Right ventricle myocardium superior (tissue), 1 donor: ENCODE measurements around the gene KRIT1. TPM values are rescaled to one million over a fixed set of nuclear protein-coding genes. Genes with fewer than 3 reads are reported as not detected.

Experiments
- ATAC-seq: fragments of 200-7000 bp; cut with Tn5 transposase; one replicate; pipeline ENCODE4 v1.9.1; 2020; ENCODE audit warnings: mild to moderate bottlenecking; ENCODE audit not compliant: poor library complexity
- DNase-seq: peaks from one replicate; pipeline ENCODE4 v3.0.0-alpha.2; 2020
- intact Hi-C: fragments of 100-400 bp; cut with DNase I; formaldehyde crosslinking; loops from one replicate; pipeline ENCODE4 v1.11.2; 2022
- long read RNA-seq: library from polyadenylated mRNA; unstranded; transcript quantifications from one replicate; pipeline ENCODE4 v2.0.0, GENCODE V29; 2021
- total RNA-seq: library from RNA; stranded (reverse); fragmentation: NEBNext Ultra II Directional; extraction: Animal tissue kit (Norgen Biotek cat#: 25700); gene quantifications from one replicate; pipeline ENCODE4 v1.2.1, GENCODE V29; 2021
- donor health status: DM: no; HTN: yes; CAD: no; lungs with severe emphysema.

KRIT1 gene
- total RNA-seq = 26.4 TPM
- long read RNA-seq, full-length matches to known transcripts = 2 of 23 reads
- long read RNA-seq, partial matches to known transcripts = 4 of 23 reads
- long read RNA-seq, other reads (novel, unspliced or antisense) = 17 of 23 reads

DNA sequence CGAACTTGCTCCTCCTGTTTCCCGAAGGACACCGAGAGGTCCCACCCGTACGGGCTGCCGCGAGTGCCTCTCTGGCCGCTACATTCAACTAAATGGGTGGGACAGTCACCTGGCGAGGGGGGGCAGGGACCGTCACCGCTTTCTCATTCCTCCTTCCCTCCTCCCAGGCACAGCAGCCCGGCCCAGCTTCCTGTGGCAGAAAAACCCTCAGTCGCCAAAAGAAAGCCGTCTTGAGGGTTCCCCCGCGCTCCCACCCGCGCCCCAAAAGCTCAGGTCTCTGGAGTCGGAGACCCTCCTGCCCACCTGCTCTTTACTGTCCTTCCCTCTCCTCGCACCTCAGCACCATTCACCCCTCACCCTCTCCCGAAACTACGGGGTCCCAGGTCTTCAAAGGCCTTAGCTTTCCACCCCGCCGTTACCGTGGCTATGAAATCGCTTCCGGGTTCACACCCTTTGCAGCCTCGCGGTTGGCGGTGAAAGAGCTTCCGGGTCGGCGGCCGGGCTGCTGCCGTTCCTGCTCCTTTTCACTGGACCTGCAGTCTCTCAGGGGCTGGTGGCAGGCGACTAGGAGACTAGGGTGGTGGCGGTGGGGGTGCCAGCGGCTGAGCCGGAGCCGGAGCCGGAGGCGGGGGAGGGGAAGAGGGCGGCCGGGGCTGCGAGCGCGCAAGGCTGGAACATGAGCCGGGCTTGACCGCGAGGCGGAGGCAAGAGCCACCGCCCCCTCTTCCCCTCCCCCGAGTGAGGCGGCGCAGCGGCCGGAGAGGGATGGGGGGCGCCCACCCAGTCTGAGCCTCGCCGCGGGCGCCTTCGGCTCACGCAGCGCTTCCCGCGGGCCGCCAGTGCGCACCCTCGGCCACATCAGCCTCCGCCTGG lies at the start of gene KRIT1, which contains the start of gene ANKIB1:
Gene KRIT1, minus strand, starts transcription at position 428 of the 873 bp plus-strand sequence. CDS start 3,779 bp downstream, outside the sequence.
Gene ANKIB1, plus strand, starts transcription at position 488 of the 873 bp plus-strand sequence. CDS start 49,005 bp downstream, outside the sequence.
- DNase-seq = peak; percentile 91
- peak; percentile 97 for ATAC-seq
- intact Hi-C loops = loop anchor here (2.0 kb wide), 1 partner anchor 201 kb away; the partner anchor contains the start of gene GATAD1

DNA sequence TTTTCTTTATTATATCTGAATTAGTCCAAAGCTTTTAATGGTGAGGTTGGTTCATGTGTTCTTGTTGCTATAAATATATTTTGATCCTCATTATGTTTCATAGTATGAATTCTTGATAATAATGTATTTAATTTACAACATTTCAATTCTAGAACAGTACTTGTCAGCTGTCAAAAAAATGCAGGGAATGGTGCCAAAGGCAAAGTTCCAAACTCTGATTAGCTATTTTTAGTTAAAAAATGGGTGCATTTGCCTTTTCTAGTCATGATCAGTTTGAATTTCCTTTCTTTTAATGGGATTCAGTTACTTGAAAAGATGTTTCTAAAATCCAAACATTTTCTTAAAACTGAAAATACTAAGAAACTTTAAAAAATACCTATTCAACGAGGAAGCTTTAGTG lies 49.7 kb upstream of the KRIT1 start:
- DNase-seq (no peak), ATAC-seq (no peak)
- intact Hi-C loops = no loop called here

DNA sequence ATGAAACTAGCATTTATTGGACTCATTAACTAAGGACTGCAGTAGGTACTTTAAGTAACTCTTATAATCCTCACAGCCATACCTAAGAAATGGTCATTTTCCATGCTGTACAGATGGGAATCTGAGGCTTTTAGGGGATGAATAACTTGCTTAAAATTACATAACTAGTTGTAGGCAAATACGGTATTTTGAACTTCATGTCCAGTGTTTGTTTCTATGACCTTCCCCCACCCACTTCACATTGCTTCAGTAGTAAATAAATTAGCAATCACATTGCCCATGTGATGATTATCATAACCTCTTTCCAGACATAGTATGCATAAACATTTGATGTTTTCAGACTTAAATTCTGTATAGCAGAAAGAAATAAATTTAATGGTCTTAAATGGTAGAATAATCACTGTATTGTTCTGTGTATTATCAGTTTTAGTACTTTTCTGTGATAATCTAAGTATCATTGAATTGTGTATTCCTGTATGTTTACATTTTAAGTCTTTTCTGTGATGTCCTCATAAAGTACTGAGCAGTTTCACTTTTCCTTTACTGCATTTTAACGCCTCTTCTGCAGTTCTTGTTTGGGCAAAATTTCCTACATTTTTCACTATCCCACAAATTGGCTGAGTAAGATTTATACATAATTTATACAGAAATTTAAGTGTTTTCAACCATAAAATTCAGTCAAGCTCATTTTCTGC lies 48.3 kb upstream of the KRIT1 start:
- DNase-seq (no peak), ATAC-seq (peak; percentile 41)
- intact Hi-C loops = no loop called here

DNA sequence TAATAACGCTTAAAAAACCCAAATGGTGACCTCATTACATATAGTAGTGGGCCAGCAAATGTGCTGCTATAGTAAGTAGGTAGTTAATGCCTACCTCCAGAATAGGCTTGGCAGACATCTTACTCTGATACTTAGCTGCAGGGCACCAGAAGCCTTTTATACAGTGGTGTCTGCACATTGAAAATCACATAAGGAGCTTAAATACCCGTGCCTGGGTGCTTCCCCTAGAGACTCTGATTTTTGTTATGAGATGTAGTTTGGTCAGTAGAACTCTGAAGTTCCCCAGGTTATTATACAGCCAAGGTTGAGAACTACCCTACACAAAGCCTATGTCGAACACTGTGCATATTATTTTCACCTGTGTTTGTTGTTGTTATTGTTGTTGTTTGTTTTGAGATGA lies 47.3 kb upstream of the KRIT1 start:
- peak; percentile 26 for ATAC-seq
- no peak for DNase-seq
- intact Hi-C loops = no loop called here

DNA sequence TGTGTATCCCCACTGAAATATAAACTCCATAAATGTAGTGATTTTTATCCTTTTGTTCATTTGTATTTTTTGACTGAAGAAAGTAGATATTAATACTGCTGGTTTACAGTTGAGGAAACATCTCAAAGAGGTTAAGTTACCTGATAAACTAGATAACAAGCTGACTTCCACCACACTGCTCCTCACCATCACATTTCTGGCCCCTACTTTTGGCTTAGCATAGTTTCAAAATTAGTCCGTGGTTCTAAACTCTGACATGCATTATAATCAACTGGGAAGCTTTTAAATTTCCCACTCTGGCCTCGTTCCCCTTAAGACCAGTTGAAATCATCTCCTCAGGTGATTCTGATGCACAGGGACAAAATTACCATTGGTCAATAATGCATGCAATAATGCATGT lies 43.6 kb upstream of the KRIT1 start:
- ATAC-seq (no peak), DNase-seq (no peak)
- intact Hi-C loops = no loop called here

DNA sequence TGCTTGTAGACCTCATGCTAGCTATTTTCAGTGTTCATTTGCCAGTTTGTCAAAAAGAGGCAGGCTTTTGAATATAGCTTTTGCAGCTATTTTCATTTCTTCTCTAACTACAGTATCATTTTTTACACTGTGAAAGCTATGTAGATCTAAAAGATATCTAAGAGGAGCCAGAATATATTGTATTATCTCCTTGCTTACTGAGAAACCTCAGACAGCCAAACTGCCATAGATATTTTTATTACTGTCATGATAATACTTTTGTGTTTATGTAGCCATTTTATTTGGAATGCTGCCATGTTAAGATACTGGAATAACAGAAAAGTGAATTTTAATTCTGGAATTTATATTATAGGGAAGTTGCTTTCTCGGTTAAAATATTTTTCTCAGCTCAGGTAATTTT lies 37.2 kb upstream of the KRIT1 start:
- intact Hi-C loops = no loop called here

DNA sequence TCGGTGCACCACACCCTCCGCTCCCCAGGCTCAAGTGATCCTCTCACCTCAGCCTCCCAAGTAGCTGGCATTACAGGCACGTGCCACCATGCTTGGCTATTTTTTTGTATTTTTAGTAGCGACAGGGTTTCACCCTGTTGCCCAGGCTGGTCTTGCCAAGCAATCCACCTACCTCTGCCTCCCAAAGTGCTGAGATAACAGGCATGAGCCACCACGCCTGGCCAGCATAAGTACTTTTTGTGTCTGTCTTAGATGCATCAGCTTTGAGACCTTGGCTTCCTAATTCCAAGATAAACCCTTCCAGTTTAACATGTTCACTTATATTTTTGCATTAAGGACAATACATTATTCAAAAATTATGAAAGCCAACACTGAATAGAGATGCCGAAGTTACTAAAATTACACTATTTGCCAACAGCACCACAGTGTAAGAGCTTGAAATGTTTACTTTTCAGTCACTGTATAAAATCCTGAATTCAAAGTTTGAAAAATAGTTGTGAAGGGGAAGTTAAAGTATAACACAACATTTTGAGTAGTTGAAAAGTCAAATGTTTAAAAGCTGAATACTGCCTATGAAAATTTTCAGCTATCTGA lies 36.6 kb upstream of the KRIT1 start:
- DNase-seq (no peak), ATAC-seq (no peak)
- intact Hi-C loops = no loop called here

More for the DNA sequence above, 37.2 kb upstream of the KRIT1 start:
- ATAC-seq (no peak), DNase-seq (no peak)

DNA sequence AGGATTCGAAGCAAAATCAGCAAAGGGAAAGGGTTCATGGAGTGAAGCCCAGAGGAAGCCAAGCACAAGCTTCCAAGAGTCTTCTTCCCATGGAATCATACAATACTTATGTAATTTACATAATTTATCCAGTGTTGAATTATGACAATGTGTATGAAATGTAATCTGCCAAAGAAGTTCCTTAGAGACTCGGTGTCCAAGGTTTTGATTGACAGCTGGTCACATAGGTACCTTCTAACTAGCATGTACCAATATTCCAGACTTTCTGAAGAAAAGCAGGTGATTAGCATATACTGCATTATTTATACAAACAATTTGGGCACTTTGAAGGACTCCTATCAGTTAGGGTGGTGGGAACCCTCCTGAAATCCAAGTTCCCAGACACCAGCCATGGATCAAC lies 35.3 kb upstream of the KRIT1 start:
- intact Hi-C loops = no loop called here

DNA sequence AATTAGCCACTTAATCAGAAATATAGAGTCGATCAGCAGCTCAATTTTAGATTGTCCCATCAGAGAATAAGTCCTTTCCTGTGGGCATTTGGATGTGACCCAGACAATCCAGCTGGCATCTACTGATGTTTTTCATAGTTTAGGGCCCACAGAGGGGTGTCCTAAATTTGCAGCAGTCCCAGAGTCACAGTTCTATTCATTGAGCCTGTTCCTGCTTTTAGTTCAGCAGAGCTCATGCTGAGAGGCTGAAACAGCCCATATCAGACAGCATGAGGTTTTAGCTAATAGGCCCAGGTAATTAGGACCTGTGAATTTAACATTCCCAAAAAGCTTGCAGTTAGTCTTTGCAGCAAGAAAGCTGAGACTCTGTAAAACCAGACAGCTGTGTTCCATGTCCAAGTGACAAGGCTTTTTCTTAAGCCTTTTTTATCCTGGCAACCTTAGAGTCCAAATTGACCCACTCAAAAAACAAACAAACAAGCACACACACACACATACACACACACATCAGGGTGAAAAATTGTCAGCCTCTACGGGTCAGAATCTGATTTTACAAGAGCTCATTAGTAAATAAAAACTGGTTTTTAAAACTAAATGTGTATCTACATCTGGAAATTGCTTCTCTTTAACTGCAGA lies 33.8 kb upstream of the KRIT1 start:
- ATAC-seq (no peak), DNase-seq (no peak)
- intact Hi-C loops = no loop called here

More for the DNA sequence above, 35.3 kb upstream of the KRIT1 start:
- ATAC-seq (no peak), DNase-seq (no peak)

DNA sequence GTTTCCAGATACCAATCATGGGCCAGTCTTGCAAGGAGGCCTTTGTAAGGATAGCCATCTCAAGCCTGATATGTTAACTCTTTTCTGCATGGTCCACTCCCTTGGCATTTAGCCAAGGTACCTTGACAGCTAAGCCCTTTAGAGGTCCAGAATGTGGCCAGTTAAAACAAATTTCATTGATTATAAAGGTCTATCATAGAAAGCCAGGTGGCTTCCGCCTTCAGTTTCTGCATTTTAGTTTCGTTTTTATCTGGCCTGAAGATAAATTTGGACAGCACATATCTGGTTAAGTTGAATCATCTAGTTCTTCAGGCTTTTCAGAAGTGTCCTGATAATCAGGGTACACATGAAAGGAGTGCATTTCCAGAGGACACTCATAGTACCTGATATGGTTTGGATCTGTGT lies 30.7 kb upstream of the KRIT1 start:
- no peak for DNase-seq
- no peak for ATAC-seq

DNA sequence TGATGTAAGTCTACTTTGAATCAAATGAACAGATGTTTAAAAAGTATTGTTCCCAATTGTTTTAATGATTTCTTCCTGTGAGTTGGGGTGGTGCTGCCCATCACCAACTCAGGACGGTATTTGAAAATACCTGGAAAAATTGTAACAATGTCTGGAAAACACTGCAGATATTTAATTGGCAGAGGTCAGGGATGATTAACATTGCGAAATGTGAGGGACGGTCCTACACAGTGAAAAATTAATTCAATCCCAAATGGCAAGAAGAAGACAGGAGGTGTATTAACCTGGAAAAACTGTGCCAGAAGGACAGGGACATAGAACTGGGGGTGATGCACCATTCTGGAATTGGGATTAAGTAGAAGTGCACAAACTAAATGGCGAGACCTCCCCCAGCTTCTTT lies 29.6 kb upstream of the KRIT1 start:
- DNase-seq (no peak), ATAC-seq (no peak)
- intact Hi-C loops = no loop called here

More for the DNA sequence above, 30.7 kb upstream of the KRIT1 start:
- intact Hi-C loops = no loop called here

DNA sequence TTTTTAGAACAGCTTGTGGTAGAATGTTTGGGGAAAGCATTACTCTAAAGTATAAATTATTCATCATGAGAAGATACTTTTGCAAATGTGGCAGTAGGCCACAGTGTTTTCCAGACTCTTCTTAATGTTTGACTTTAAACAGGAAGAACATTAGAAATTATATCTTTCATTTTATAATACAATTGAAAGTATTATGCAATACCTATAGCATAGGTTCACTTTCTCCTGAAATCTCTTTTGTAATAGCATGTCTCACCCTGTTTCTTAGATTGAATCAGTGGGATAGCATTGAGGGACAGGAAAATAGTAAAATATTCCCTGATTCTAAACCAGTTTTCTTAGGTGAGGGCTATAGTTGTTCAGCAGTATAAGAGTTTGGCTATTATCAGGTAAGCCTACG lies 23.2 kb upstream of the KRIT1 start:
- intact Hi-C loops = no loop called here
- DNase-seq (no peak), ATAC-seq (no peak)

DNA sequence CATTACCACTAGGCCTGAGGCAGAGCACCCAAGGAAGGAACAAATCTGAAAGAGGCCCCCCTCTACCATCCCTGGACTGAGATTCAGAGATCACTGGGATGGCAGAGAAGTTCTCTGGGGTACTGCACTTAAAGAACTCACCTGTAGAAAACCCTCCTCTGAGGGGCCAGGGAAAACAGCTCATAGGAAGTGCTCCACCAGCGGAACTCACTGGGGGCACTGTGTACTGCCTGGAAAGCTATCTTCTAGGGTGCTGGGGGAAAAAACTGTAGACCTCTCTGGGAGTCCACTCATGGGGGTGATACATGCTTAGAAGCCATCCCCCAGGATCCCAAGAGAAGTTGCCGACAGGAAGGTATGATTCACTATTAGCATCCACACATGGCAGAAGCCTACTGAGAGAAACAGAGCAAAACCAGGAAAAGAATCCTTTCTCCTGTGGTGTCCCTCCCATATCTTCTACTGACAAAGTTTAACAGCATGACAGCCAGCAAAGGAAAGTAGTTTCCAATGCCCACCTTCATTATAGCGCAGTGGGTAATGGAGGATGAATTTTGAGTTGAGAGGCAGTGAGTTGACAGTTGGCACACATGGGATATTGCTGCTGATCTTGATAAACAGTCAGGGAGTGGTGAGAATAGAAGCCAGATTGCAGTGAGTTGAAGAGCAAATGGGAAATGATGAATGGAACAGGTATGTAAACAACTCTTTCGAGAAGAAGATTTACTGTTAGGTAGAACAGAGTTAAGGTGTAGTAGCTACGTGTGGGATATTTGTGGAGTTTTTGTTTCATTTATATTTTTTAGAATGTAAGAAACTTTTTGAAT lies 20.9 kb upstream of the KRIT1 start:
- intact Hi-C loops = no loop called here
- no peak for DNase-seq

DNA sequence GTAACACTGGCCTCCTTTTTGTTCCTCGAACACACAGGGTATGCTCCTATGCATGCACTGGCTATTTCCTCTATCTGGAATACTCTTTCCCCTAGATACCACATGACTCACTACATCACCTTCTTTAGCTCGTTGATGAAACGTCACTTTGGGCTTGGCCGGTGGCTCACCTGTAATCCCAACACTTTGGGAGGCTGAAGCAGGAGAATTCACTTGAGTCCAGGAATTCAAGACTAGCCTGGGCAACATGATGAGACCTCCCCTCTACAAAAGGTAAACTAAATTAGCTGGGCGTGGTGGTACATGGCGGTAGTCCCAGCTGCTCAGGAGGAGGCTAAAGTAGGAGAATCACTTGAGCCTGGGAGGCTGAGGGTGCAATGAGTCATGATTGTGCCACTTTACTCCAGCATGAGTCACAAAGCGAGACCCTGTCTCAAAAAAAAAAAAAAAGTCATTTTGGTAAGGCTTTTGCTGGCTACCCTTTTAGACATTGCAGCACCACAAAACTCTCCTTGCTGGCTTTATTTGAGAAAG lies 14.6 kb upstream of the KRIT1 start:
- intact Hi-C loops = no loop called here
- ATAC-seq (no peak), DNase-seq (no peak)

More for the DNA sequence above, 20.9 kb upstream of the KRIT1 start:
- no peak for ATAC-seq

DNA sequence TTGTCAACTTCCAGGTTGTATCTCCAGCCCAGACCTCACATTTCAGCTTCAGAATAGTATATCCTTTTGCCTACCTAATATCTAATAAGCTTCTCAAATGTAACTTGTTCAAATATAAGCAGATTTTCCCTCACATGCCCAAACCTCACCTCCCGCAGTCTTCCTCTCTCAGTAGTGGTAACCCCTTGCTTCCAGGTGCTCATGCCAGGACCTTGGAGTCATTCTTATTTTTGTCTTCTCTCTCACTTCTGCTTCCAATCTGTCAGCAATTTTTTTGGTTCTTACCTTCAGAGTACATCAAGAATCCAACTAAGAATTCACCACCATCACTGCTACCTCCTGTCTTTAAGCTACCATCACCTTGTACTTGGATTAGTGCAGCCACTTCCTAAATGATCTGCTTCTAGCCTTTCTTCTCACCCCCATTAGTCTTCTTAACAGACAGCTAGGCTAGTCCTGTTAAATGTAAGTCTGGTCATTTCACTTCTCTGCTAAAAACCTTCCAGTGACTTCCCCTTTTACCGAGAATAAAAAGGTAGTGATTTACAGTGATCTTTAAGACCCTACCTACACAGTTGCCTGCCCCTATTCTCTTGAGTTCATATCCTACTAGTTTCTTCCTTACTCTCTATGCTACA lies 14.0 kb upstream of the KRIT1 start:
- no peak for DNase-seq
- ATAC-seq = peak; percentile 29
- intact Hi-C loops = no loop called here

DNA sequence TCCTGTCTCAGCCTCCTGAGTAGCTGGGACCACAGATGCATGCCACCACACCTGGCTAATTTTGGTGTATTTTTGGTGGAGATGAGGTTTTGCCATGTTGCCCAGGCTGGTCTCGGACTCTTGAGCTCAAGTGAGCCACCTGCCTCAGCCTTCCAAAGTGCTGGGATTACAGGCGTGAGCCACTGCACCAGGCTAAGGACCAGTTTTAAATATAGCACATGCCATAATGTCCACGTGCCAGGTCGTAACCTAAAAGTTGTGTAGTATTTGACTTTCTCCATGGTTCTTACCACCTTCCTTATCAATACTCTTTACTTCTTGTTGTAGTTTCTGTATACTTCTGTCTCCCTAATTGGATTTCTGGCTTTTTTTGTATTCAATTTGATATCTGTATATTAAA lies 13.3 kb upstream of the KRIT1 start:
- peak; percentile 62 for ATAC-seq
- DNase-seq = no peak
- intact Hi-C loops = no loop called here

DNA sequence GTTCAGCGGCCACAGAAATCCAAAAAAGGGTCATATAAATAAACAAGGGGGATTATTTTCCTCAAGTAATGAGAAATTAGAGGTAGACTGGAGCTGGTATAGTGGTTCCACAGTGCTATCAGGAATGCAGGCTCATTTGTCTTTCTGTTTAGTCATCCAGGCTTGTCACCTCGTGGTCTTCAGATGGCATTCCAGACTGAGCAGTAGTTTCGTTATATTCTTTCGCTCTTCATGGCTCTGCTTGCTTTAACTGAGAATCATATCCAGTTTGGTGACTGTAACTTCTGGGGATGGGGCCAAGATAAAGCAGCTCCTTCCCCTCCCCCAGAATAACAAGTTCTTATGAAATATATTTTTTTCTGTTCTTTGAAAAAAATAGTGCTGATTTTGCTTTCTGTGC lies 9.6 kb upstream of the KRIT1 start:
- DNase-seq = no peak
- peak; percentile 47 for ATAC-seq
- intact Hi-C loops = no loop called here
